ENCODE results near the gene LARGE1.

LARGE1 gene

DNA sequence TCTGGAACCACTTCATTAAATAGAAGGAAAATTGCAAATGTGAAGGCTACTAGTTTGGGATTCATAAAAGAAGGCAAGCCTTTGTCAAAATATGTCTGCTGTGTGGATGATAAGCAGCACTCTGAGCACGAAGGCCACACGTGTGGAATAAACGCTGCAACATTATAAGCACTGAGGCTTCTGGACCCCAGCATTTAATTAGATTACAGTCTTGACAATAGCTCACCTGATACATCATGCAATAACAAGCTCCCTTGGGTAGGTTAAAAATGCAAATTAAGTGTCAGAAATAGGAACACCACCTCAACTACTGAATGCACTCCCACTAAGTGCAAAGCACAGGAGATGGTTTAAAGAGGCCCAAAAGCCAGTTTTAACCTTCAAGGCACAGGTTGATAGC is 179.3 kb downstream of the LARGE1 start:
- TF ChIP-seq EGR1 (IDR thresholded peaks at IDR 0.05) (no peak), YY1 (IDR thresholded peaks at IDR 0.05; ENCODE audit: low read depth) (no peak), TEAD4 (IDR thresholded peaks at IDR 0.05) (no peak), TCF12 (IDR thresholded peaks at IDR 0.05; ENCODE audit: low read depth) (no peak), ZBTB7A (IDR thresholded peaks at IDR 0.05; ENCODE audit: low read depth) (no peak), TAF1 (IDR thresholded peaks at IDR 0.05; ENCODE audit: low read depth) (no peak), CREB1 (IDR thresholded peaks at IDR 0.05; ENCODE audit: low read depth) (no peak), RAD21 (IDR thresholded peaks at IDR 0.05; ENCODE audit: low read depth) (no peak), NFIC (IDR thresholded peaks at IDR 0.05) (no peak), CEBPB (IDR thresholded peaks at IDR 0.05) (no peak), EP300 (IDR thresholded peaks at IDR 0.05; ENCODE audit: borderline replicate concordance) (no peak), FOXM1 (IDR thresholded peaks at IDR 0.05; ENCODE audit: borderline replicate concordance, low read depth) (no peak)
- TF ChIP-seq, protein P1, sequence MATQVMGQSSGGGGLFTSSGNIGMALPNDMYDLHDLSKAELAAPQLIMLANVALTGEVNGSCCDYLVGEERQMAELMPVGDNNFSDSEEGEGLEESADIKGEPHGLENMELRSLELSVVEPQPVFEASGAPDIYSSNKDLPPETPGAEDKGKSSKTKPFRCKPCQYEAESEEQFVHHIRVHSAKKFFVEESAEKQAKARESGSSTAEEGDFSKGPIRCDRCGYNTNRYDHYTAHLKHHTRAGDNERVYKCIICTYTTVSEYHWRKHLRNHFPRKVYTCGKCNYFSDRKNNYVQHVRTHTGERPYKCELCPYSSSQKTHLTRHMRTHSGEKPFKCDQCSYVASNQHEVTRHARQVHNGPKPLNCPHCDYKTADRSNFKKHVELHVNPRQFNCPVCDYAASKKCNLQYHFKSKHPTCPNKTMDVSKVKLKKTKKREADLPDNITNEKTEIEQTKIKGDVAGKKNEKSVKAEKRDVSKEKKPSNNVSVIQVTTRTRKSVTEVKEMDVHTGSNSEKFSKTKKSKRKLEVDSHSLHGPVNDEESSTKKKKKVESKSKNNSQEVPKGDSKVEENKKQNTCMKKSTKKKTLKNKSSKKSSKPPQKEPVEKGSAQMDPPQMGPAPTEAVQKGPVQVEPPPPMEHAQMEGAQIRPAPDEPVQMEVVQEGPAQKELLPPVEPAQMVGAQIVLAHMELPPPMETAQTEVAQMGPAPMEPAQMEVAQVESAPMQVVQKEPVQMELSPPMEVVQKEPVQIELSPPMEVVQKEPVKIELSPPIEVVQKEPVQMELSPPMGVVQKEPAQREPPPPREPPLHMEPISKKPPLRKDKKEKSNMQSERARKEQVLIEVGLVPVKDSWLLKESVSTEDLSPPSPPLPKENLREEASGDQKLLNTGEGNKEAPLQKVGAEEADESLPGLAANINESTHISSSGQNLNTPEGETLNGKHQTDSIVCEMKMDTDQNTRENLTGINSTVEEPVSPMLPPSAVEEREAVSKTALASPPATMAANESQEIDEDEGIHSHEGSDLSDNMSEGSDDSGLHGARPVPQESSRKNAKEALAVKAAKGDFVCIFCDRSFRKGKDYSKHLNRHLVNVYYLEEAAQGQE (IDR thresholded peaks at IDR 0.05; ENCODE audit: low read depth), result no peak
- TF ChIP-seq, protein P2, sequence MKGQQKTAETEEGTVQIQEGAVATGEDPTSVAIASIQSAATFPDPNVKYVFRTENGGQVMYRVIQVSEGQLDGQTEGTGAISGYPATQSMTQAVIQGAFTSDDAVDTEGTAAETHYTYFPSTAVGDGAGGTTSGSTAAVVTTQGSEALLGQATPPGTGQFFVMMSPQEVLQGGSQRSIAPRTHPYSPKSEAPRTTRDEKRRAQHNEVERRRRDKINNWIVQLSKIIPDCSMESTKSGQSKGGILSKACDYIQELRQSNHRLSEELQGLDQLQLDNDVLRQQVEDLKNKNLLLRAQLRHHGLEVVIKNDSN (IDR thresholded peaks at IDR 0.05), result no peak
- TF ChIP-seq, protein P3, sequence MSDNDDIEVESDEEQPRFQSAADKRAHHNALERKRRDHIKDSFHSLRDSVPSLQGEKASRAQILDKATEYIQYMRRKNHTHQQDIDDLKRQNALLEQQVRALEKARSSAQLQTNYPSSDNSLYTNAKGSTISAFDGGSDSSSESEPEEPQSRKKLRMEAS (IDR thresholded peaks at IDR 0.05), result no peak

DNA sequence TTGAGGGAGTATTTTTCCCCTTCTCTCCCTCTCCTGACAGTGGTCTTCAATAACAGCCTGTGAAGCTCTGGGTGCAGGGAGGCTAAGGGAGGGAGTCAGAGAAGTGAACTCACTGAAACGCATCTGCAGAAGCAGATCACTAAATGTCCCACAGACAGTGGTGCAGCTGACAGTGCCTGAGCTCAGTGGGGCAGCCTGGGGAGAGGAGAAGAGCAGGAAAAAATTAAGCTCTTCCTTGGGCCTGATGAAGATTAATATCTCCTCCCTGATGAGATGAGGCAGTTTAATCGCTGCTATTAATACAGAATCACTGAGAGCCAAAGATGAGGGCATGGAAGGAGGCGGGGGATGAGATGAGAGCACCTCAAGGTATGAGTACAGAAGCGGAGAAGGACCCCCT is 180.8 kb downstream of the LARGE1 start:
- TF ChIP-seq TEAD4 (IDR thresholded peaks at IDR 0.05) (no peak), FOXM1 (IDR thresholded peaks at IDR 0.05; ENCODE audit: borderline replicate concordance, low read depth) (no peak), YY1 (IDR thresholded peaks at IDR 0.05; ENCODE audit: low read depth) (no peak), TAF1 (IDR thresholded peaks at IDR 0.05; ENCODE audit: low read depth) (no peak), EP300 (IDR thresholded peaks at IDR 0.05; ENCODE audit: borderline replicate concordance) (no peak), CEBPB (IDR thresholded peaks at IDR 0.05) (no peak), TCF12 (IDR thresholded peaks at IDR 0.05; ENCODE audit: low read depth) (no peak), NFIC (IDR thresholded peaks at IDR 0.05) (no peak), EGR1 (IDR thresholded peaks at IDR 0.05) (no peak), CREB1 (IDR thresholded peaks at IDR 0.05; ENCODE audit: low read depth) (no peak), RAD21 (IDR thresholded peaks at IDR 0.05; ENCODE audit: low read depth) (no peak), ZBTB7A (IDR thresholded peaks at IDR 0.05; ENCODE audit: low read depth) (no peak)
- TF ChIP-seq, protein P2 (IDR thresholded peaks at IDR 0.05), result no peak
- TF ChIP-seq, protein P3 (IDR thresholded peaks at IDR 0.05), result no peak
- TF ChIP-seq, protein P1 (IDR thresholded peaks at IDR 0.05; ENCODE audit: low read depth), result no peak

DNA sequence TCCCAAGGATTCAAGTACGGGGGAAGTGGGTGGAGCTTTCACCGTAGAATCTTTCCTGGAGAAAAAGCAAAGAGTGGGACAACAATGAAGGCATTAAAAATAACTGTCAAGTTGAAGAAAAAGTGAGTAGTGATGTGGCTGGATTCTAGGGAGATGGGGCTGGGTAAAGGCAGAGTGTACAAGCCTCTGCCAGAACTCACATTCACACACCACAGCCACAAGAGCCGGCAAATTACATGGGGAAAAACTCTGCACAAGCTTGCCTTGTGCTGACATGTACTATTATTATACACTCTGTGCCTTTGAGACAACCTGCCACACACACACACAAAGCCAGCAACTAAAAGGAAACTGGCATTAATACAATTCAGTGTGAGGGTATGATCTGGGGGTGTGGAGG is 182.6 kb downstream of the LARGE1 start:
- TF ChIP-seq, protein P3 (IDR thresholded peaks at IDR 0.05), result no peak
- TF ChIP-seq, protein P1 (IDR thresholded peaks at IDR 0.05; ENCODE audit: low read depth), result no peak
- TF ChIP-seq TCF12 (IDR thresholded peaks at IDR 0.05; ENCODE audit: low read depth) (no peak), CREB1 (IDR thresholded peaks at IDR 0.05; ENCODE audit: low read depth) (no peak), EP300 (IDR thresholded peaks at IDR 0.05; ENCODE audit: borderline replicate concordance) (no peak)

DNA sequence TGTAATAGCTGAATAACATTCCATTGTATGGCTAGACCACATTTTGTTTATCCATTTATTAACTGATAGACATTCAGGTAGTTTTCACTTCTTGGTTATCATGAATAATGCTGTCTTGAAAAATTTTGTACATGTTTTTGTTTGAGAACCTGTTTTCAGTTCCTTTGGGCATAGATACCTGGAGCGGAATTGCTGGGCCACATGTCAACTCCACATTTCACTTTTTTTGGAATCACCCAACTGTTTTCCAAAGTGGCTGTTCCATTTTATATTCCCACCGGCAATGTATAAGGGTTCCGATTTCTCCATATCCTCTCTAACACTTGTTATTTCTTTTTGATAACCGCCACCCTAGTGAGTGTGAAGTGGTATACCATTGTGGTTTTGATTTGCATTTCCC is 184.3 kb downstream of the LARGE1 start:
- TF ChIP-seq NFIC (IDR thresholded peaks at IDR 0.05) (no peak), TAF1 (IDR thresholded peaks at IDR 0.05; ENCODE audit: low read depth) (no peak), TEAD4 (IDR thresholded peaks at IDR 0.05) (no peak), EP300 (IDR thresholded peaks at IDR 0.05; ENCODE audit: borderline replicate concordance) (no peak), ZBTB7A (IDR thresholded peaks at IDR 0.05; ENCODE audit: low read depth) (no peak), CREB1 (IDR thresholded peaks at IDR 0.05; ENCODE audit: low read depth) (no peak), RAD21 (IDR thresholded peaks at IDR 0.05; ENCODE audit: low read depth) (no peak), YY1 (IDR thresholded peaks at IDR 0.05; ENCODE audit: low read depth) (no peak), FOXM1 (IDR thresholded peaks at IDR 0.05; ENCODE audit: borderline replicate concordance, low read depth) (no peak), CEBPB (IDR thresholded peaks at IDR 0.05) (no peak), TCF12 (IDR thresholded peaks at IDR 0.05; ENCODE audit: low read depth) (no peak)
- TF ChIP-seq, protein P1 (IDR thresholded peaks at IDR 0.05; ENCODE audit: low read depth), result no peak
